D721Med (cell line): Measurements from ENCODE around the gene MRPL54.

ENCODE experiments used
- DNase-seq: peaks from one replicate; pipeline ENCODE4 v3.0.0; 2011; ENCODE audit warnings: low spot score; ENCODE audit not compliant: insufficient read length
- FAIRE-seq: peaks from 2 replicates; lab custom pipeline; 2011; peaks lifted over from hg19 to GRCh38; lab: Jason Lieb, UNC
- CTCF ChIP-seq: IDR thresholded peaks from 2 replicates; pipeline ENCODE4 v1.5.1; 2012; ENCODE audit warnings: mild to moderate bottlenecking, control low read depth; ENCODE audit not compliant: insufficient read depth; ENCODE audit errors: missing control alignments

MRPL54 gene

GRCh38 chr19:3770136-3770999, 7.9 kb downstream of the MRPL54 start:
- FAIRE-seq, result no peak
- DNase-seq, result no peak
- no peak for TF ChIP-seq CTCF

- no peak for TF ChIP-seq CTCF
- DNase-seq, result no peak
- FAIRE-seq, result no peak
Observed at GRCh38 chr19:3771000-3771905, 8.8 kb downstream of the MRPL54 start.

- peak; percentile 90 for DNase-seq
- TF ChIP-seq CTCF, result no peak
- no peak for FAIRE-seq
Observed at GRCh38 chr19:3771906-3772455, 9.5 kb downstream of the MRPL54 start, which contains the start of gene RAX2. Gene RAX2, minus strand, starts transcription at chr19:3772228. Its CDS starts 486 bp downstream, at chr19:3771742.

- FAIRE-seq, result no peak
- no peak for TF ChIP-seq CTCF
Observed at GRCh38 chr19:3773814-3774515, 11.5 kb downstream of the MRPL54 start.

GRCh38 chr19:3774621-3775373, 12.3 kb downstream of the MRPL54 start:
- FAIRE-seq, result no peak
- peak; percentile 97 for DNase-seq
- TF ChIP-seq CTCF, result no peak

More at GRCh38 chr19:3773814-3774515, 11.5 kb downstream of the MRPL54 start:
- no peak for DNase-seq

- DNase-seq (no peak), FAIRE-seq (no peak)
- no peak for TF ChIP-seq CTCF
Observed at GRCh38 chr19:3775374-3775711, 12.9 kb downstream of the MRPL54 start.
